ENCODE data around the gene ATP8A2. TPM values are rescaled to one million over a fixed set of nuclear protein-coding genes. Genes with fewer than 3 reads are reported as not detected.
"Not testable (repeated sequence)": the region's sequence is repeated elsewhere in the genome, so short reads cannot be mapped to it uniquely, and the experiment has no call there.

Gene ATP8A2
- total RNA-seq, 1 donor from 2014 or later = 0.27 TPM

DNA sequence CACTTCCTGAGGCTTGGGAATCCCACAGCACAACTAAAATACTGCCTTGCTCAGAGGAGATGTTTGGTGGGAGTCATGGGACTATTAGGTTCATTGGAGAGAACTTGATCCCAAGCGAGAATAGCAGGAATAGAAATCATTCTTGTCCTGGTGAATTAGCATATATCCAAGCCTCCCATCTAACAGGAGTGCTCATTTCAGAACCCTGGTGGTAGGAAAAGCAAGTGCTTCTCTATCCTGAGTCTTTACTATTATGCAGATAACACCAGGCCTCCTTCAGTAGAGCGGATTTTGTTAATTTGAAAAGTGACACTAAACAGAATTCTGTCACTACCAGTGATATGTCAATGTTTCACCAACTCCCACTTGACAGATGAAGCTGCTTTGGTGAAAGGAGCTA is 199.5 kb downstream of the ATP8A2 start:
- intact Hi-C loops (cut with micrococcal nuclease) = loop anchor here (5.0 kb wide), 1 partner anchor 501 kb away; no protein-coding TSS in a partner anchor
- H3K27me3 ChIP-seq (ENCODE audit: low read depth) = peaks cover 70% of the 10 kb centered on the region
- no peak for DNase-seq

DNA sequence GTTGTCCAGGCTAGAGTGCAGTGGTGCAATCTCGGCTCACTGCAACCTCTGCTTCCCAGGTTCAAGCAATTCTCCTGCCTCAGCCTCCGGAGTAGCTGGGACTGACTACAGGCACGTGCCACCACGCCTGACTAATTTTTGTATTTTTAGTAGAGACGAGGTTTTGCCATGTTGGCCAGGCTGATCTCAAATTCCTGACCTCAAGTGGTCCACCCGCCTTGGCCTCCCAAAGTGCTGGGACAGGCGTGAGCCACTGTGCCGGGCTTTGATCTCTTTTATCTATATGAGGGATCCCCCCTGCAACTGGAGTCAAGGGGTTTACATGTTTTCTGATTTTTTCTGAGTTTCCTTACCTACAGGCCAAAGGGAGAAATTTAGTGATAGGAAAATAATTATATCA is 200.4 kb downstream of the ATP8A2 start:
- not testable (repeated sequence) for H3K9me3 ChIP-seq (replicated peaks); H3K36me3 ChIP-seq; H3K27ac ChIP-seq (replicated peaks); H3K4me3 ChIP-seq; DNase-seq; H3K4me1 ChIP-seq
- H3K27me3 ChIP-seq (ENCODE audit: low read depth) = peaks cover 70% of the 10 kb centered on the region
- intact Hi-C loops (cut with micrococcal nuclease) = loop anchor here (5.0 kb wide), 1 partner anchor 500 kb away; no protein-coding TSS in a partner anchor

More for the DNA sequence above, 199.5 kb downstream of the ATP8A2 start:
- Histone ChIP-seq H3K36me3 (no peaks in the 10 kb centered on the region), H3K4me3 (no peak overlapping the region), H3K4me1 (no peaks in the 10 kb centered on the region), H3K27ac (replicated peaks) (no peak overlapping the region), H3K9me3 (replicated peaks) (no peaks in the 10 kb centered on the region)
- TF ChIP-seq CTCF (IDR thresholded peaks at IDR 0.05; ENCODE audit: borderline replicate concordance) = no peak

DNA sequence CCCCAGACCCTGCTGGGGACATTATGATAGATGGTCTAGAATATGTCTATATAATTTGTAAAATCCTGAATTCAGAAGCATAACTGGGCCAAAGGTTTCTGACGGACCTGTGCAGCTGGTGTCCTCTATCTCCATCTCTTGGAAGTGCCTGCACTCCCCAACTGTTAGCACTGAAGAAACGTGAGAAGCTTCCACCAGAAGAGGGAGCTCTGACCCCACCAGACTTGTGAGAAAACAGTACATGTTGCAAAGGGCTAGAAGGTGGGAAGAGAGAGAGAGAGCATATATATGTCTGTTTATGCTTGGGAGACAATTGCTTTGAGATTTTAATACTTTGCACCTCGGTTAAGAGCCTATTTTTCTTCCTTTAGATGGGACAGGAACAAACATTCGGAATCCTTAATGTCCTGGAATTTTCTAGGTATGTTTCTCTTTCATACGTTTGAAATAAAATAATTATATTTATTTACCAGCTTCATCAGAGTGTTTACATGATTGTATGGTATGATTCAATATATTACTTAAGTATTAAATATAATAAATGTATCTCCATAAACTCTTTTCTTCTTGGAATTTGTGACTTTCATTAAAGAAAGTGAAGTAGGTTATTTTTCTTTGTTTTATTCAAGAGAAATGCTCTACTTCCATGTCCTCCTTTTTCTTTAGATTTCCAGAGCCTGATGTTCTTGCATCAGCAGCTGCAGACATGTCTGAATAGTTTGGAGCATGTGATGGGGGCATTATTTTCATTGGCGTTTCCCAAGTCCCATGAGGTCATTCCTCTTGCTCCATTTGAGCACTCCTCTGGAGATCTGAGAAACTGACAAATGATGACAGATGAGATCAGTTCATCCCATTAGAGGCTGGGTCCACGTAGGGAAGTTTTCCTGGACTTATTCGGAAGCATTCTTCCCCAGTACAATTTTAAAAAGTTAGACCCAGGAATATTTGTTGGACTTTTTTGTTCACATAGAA is 202.9 kb downstream of the ATP8A2 start:
- intact Hi-C loops (cut with micrococcal nuclease) = loop anchor here (5.0 kb wide), 1 partner anchor 498 kb away; no protein-coding TSS in a partner anchor
- DNase-seq = peak; percentile 56
- peak; percentile 87 for TF ChIP-seq CTCF (IDR thresholded peaks at IDR 0.05; ENCODE audit: borderline replicate concordance)
- Histone ChIP-seq H3K4me3 (no peak overlapping the region), H3K27ac (replicated peaks) (no peak overlapping the region), H3K36me3 (no peaks in the 10 kb centered on the region), H3K4me1 (no peaks in the 10 kb centered on the region), H3K27me3 (ENCODE audit: low read depth) (peaks cover 84% of the 10 kb centered on the region), H3K9me3 (replicated peaks) (no peaks in the 10 kb centered on the region)

GRCh38 chr13:25575562-25575961 is 203.8 kb downstream of the ATP8A2 start:
- no peak for TF ChIP-seq CTCF (IDR thresholded peaks at IDR 0.05; ENCODE audit: borderline replicate concordance)
- Histone ChIP-seq H3K27me3 (ENCODE audit: low read depth) (peaks cover 81% of the 10 kb centered on the region), H3K4me1 (no peaks in the 10 kb centered on the region), H3K27ac (replicated peaks) (no peak overlapping the region), H3K4me3 (no peak overlapping the region), H3K9me3 (replicated peaks) (no peaks in the 10 kb centered on the region), H3K36me3 (no peaks in the 10 kb centered on the region)
- DNase-seq = no peak
- intact Hi-C loops (cut with micrococcal nuclease) = no loop called here

- Histone ChIP-seq H3K27ac (replicated peaks) (no peak overlapping the region), H3K4me1 (no peaks in the 10 kb centered on the region), H3K9me3 (replicated peaks) (no peaks in the 10 kb centered on the region), H3K36me3 (no peaks in the 10 kb centered on the region), H3K27me3 (ENCODE audit: low read depth) (peaks cover 63% of the 10 kb centered on the region), H3K4me3 (no peak overlapping the region)
- intact Hi-C loops (cut with micrococcal nuclease) = no loop called here
- no peak for TF ChIP-seq CTCF (IDR thresholded peaks at IDR 0.05; ENCODE audit: borderline replicate concordance)
- no peak for DNase-seq
Measured at GRCh38 chr13:25578526-25578925, 206.8 kb downstream of the ATP8A2 start.

GRCh38 chr13:25579221-25579620 is 207.4 kb downstream of the ATP8A2 start:
- Histone ChIP-seq H3K36me3 (no peaks in the 10 kb centered on the region), H3K4me3 (no peak overlapping the region), H3K27ac (replicated peaks) (no peak overlapping the region), H3K27me3 (ENCODE audit: low read depth) (peaks cover 60% of the 10 kb centered on the region), H3K9me3 (replicated peaks) (no peaks in the 10 kb centered on the region), H3K4me1 (no peaks in the 10 kb centered on the region)
- no peak for TF ChIP-seq CTCF (IDR thresholded peaks at IDR 0.05; ENCODE audit: borderline replicate concordance)
- DNase-seq = no peak
- intact Hi-C loops (cut with micrococcal nuclease) = no loop called here

Data from left ventricle myocardium inferior (tissue), 1 donor.